Activated CD4-positive, alpha-beta T cell treated with anti-CD3 and anti-CD28 coated beads, Interleukin-2, amount 50 U/mL, for 24 hours (primary cell): ENCODE measurements around the gene RSRC1.
"Not testable (repeated sequence)": the region's sequence is repeated elsewhere in the genome, so short reads cannot be mapped to it uniquely, and the experiment has no call there.

ENCODE experiments used
- DNase-seq, 2 donors: peaks; one replicate each; pipeline ENCODE4 v3.0.0-alpha.2; 2020; ENCODE audit warnings: low read depth in 1 of 2, low spot score in 1 of 2

RSRC1 gene

DNA sequence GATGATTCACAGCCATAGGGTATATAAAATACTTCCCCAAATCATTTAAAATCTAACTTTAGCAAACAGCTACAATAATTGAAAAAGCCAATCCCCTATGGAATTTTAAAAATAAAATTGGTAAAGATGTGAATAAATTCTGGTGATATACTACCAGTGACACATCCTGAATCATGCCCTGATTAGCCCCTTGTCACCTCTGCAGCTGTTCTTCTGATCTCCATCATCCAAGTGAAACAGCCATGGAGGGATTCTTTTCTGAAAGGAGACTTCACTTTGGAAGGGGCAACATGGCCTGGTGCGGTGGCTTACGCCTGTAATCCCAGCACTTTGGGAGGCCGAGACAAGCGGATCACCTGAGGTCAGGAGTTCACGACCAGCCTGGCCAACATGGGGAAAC, 345.5 kb downstream of the RSRC1 start:
- no peak for DNase-seq

DNA sequence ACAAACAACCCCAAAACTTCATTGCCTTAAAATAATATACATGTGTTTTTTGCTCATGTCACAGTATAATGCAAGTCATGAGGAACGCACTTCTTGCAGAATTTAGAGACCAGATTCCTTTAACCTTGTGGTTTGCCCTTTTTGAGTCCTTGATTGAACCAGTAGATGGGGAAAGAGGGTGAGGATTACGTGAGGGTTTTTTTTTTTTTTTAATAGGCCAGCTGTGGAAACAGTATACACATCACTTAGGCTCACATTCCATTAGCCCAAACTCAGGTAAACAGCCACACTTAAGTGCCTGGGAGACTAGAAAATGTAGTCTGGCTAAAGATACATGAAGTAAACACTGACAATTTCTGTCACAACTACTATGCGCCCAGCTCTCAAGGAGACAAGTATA, 346.2 kb downstream of the RSRC1 start:
- DNase-seq = no peak

- no peak for DNase-seq
These were observed 348.6 kb downstream of the RSRC1 start for GRCh38 chr3:158458464-158458863.

GRCh38 chr3:158460926-158461325, 351.0 kb downstream of the RSRC1 start:
- no peak for DNase-seq

- DNase-seq = no peak
These were observed 353.7 kb downstream of the RSRC1 start for GRCh38 chr3:158463556-158463955.

DNA sequence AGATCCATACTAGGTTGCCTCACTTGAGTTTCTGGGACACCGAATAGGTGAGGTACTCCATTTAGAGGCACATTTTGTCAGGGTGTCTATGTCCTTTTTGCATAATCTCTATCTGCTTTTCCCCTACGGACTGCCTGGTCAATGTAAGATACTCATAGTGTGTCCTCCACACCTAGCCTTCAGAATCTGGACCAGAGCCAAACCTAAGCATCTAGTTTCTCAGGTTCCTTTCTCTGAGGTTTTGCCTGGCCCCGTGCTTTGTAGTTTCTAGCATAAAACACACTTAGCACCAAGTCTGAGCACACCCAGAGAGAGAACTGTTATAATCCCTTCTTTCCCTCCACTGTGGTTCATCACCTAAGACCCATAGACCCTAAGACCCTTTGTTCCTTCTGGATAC, 355.2 kb downstream of the RSRC1 start:
- no peak for DNase-seq

DNA sequence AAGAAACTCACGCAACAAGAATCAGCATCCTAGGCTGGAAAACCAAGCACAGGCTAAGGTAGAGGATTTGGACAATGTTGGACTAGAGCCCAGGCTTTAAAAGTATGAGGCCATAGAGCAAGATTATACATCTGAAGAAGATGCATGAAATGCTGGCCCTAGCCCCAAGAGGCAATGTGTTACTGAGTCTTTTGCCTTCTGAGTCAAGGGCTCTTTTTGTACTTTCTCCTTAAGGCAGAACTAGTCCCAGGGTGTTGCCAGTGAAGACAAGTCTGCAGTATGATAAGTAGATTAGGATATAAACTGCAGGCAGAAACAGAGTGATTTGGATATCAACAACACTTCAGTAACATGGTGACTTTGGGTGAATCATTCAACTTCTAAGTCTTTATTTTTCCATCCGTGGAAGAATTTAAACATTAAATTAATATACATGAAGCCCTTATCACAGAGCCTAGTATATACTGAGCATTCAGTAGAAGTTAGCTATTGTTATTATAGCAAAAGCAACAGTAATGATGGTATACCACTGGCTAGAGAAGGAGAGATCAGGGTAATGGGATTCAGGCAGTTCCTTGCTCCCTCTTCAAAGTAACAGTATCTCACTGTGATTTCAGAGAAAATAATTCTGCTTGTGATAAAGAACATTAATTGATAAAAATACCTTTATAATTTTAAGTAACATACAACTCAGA, 361.2 kb downstream of the RSRC1 start:
- no peak for DNase-seq

- no peak for DNase-seq
These were observed 361.9 kb downstream of the RSRC1 start for GRCh38 chr3:158471639-158472294.

DNA sequence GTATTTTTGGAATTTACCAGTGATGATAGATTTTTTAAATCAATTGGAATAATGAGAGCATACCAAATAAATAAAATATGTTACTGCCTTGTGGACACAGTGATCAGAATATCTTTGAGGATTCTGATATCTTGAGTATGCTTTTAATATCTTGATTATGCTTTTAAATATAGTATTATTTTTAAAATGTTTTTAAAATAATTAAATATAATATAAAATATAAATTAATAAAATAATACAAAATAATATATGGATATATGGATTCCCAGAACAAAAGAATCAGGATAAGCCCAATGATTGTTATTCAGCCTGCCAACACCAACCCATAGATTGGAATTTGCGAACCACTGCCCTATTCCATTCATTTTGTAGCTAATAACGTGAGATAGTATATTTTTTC, 369.2 kb downstream of the RSRC1 start:
- DNase-seq = no peak

DNA sequence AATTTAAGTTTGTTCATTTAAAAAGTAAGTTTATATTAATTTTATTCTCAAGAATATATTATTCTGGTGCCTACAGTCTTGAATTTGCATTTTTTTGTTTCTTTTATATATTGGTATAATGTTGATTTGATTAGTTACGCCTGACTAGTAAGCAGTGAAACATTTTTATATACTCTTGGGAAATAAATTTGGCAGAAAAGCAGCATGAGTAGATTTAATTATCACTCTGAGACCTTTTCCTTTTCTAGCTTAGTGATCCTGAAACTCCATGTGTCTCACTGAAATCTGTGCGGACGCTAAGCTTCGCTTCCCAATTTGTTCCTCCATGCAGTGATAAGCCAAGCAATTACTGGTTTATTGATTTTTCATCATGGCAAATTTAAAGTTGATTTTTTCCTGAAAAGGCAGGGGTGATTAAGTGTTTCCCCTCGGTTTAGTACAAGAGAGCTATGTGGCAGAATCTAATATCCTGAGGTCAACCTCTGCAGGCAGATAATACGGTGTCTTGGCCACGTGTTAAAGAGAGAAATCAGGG, 373.9 kb downstream of the RSRC1 start:
- DNase-seq = no peak

- DNase-seq = no peak
These were observed 376.3 kb downstream of the RSRC1 start for GRCh38 chr3:158486200-158486599.

DNA sequence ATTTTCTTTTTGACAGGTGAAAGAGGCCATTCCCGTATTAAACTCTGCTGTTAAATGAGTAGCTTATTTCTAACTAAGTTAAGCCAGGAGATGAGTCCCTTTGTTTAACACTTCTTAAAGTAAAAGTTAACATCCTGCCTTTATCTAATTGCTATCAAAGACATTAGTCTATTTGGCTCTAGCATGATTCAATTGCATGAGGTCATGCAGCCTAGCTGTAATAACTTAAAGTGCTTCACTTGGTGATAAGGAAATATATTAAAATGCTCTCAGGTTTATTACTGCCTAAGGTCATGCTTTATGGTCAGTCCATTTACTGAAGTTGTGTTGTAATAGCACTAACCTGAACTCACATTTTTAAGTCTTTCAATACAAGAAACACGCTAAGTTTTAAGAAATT, 378.8 kb downstream of the RSRC1 start:
- no peak for DNase-seq

GRCh38 chr3:158489181-158489580, 379.3 kb downstream of the RSRC1 start:
- no peak for DNase-seq

- DNase-seq = no peak
These were observed 382.1 kb downstream of the RSRC1 start for GRCh38 chr3:158491968-158492367.

DNA sequence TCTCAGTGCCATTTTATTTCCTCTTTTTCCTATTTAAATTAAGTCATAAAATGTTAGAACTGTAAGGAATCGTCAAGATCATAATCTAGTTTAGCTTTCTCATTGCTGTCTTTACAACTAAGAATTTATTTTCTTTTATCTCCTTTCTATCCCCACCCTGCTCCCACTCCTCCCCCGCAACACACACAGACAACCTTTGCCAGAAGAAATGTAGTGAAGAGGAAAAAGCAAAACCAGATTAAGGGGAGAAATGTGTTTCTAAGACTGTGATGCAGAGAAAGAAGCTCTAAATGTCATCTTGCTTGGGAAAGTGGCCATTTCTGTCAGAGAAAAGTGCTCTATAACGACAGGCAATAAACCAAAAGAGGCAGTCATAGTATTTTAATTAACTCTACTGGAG, 382.8 kb downstream of the RSRC1 start:
- no peak for DNase-seq

GRCh38 chr3:158493931-158494330, 384.0 kb downstream of the RSRC1 start:
- DNase-seq = no peak

DNA sequence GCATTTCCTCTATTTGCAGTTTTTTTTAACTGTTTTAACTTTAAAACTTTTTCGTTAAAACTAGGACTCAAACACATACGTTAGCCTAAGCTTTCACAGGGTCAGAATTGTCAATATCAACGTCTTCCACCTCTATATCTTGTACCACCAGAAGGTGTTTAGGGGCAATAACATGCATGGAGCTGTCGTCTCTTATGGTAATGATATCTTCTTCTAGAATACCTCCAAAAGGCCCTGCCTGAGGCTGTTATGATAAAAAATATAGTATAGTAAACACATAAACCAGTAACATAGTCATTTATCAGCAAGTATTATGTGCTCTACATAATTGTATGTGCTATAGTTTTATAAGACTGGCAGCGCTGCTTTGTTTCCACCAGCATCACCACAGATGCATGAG, 384.8 kb downstream of the RSRC1 start:
- DNase-seq = no peak

DNA sequence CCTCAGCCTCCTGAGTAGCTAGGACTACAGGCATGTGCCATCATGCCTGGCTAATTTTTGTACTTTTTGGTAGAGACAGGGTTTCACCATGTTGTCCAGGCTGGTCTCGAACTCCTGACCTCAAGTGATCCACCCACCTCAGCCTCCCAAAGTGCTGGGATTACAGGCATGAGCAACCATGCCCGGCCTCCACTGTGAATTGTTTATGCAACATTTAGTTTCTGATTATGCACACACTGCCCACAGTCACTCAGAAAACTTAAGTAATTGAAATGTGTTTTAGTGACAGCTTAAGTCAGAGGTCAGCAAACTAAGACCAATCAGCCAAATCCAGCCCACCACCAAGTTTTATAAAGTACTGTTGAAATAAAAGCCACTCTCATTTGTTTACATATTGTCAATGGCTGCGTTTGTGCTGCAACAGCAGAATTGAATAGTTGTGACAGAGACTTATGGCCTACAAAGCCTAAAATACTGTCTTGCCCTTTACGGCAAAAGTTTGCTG, 385.6 kb downstream of the RSRC1 start:
- DNase-seq = not testable (repeated sequence)

- no peak for DNase-seq
These were observed 395.2 kb downstream of the RSRC1 start for GRCh38 chr3:158505117-158505516.

GRCh38 chr3:158506456-158506855, 396.6 kb downstream of the RSRC1 start:
- DNase-seq = no peak

GRCh38 chr3:158508481-158508880, 398.6 kb downstream of the RSRC1 start:
- no peak for DNase-seq

DNA sequence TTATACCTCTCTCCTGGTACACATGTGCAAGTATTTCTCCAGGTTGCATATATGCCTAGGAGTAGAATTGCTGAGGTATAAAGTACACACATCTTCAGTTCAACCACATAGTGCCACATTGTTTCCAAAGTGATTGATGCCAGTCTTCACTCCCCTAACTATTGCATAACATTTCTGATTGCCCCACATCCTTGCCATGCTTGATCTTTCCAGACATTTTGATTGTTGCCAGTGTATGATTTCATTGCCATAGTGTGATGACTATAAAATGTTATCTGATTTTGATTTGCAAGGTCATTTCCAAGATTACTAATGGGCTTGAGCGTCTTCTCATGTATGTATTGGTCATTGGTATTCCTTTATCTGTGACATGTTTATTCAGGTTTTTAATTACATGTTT, 400.0 kb downstream of the RSRC1 start:
- no peak for DNase-seq

DNA sequence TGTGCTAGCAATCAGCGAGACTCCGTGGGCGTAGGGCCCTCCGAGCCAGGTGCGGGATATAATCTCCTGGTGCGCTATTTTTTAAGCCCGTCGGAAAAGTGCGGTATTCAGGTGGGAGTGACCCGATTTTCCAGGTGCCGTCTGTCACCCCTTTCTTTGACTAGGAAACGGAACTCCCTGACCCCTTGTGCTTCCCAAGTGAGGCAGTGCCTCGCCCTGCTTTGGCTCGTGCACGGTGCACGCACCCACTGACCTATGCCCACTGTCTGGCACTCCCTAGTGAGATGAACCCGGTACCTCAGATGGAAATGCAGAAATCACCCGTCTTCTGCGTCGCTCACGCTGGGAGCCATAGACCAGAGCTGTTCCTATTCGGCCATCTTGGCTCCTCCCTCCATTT, 406.8 kb downstream of the RSRC1 start:
- DNase-seq = not testable (repeated sequence)
